HAP-1 (cell line): ENCODE data around the gene CLEC4D.
"Not testable (repeated sequence)": the region's sequence is repeated elsewhere in the genome, so short reads cannot be mapped to it uniquely, and the experiment has no call there.

Experiments
- DNase-seq, 2 experiments: peaks; one replicate each; pipeline ENCODE4 v3.0.0-alpha.2; 2016 to 2020; ENCODE audit warnings: low spot score in 2 of 2
- H3K27me3 ChIP-seq: fragments of 250-450 bp; sonication (Bioruptor Pico); 2 replicates; pipeline ENCODE4 v1.5.1; 2020; ENCODE audit warnings: low read depth, mild to moderate bottlenecking, moderate library complexity
- H3K36me3 ChIP-seq: fragments of 250-450 bp; sonication (Bioruptor Pico); replicated peaks from 2 replicates; pipeline ENCODE4 v1.5.1; 2020; ENCODE audit warnings: mild to moderate bottlenecking
- H3K4me1 ChIP-seq: fragments of 250-450 bp; sonication (Bioruptor Pico); 2 replicates; pipeline ENCODE4 v1.5.1; 2020; ENCODE audit warnings: mild to moderate bottlenecking
- H3K4me3 ChIP-seq: fragments of 250-450 bp; sonication (Bioruptor Pico); 2 replicates; pipeline ENCODE4 v1.5.1; 2020; ENCODE audit warnings: mild to moderate bottlenecking, moderate library complexity
- H3K9me3 ChIP-seq: fragments of 250-450 bp; sonication (Bioruptor Pico); 2 replicates; pipeline ENCODE4 v1.5.1; 2020; ENCODE audit warnings: mild to moderate bottlenecking, moderate library complexity
- in situ Hi-C: fragments of 300-500 bp; cut with MboI; formaldehyde crosslinking; loops from 3 replicates; pipeline ENCODE4 v1.14.3; 2020; ENCODE audit warnings: low sequenced_read_pairs, inconsistent platforms, mixed read lengths

Gene CLEC4D

DNA sequence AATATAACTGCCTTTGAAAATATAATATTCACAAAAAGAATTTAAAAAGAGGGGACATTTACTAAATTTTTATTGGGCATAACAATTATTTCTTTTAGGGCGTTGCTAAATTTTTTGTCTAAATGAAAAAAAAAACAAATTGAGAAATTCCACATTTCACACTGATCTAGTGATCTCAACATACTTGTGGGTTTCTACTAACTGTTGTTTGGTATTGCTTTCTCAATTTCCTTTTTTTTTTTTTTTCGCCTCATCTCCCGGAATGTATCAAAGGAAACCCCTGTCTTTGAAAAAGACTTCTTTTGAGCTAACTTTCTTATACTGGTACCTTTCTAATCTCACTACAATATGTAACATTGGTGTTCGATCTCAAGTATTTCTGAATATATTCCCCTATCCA is at the start of gene CLEC4D:
TSS of gene CLEC4D (plus strand) at position 248 of the 400 bp plus-strand sequence. CDS start 230 bp downstream, outside the sequence.
- Histone ChIP-seq H3K9me3 (no peaks in the 10 kb centered on the region), H3K4me1 (no peaks in the 10 kb centered on the region), H3K27me3 (peaks cover 8% of the 10 kb centered on the region; the same call in 1 of the 2 replicates), H3K4me3 (no peak within 1 kb of the TSS), H3K36me3 (no peaks in the 10 kb centered on the region)
- in situ Hi-C loops: no loop called here
- DNase-seq: no peak

DNA sequence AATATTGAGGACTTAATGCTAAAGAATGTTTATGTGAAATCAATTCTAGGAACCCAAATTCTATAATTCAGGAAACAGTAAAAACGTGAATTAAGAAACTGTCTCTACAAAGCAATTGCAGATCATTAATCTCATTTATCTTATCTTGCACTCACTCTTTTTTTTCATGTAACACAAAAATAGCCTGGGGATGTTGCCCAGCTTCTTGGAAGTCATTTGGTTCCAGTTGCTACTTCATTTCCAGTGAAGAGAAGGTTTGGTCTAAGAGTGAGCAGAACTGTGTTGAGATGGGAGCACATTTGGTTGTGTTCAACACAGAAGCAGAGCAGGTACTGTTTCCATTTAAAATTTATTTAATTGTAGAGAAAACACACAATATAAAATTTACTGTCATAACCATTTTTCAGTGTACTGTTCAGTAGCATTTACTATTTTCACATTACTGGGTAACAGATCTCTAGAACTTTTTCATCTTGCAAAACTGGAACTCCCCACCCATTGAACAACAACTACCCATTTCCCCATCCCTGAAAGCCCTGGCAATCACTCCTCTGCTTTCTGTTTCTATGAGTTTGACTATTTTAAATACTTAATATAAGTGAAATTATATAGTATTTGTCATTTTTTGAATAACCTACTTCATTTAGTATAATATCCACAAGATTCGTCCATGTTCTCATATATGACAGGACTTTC is 47.9 kb upstream of the CLEC4D start:
- Histone ChIP-seq H3K4me3 (no peak overlapping the region), H3K9me3 (no peaks in the 10 kb centered on the region), H3K36me3 (no peaks in the 10 kb centered on the region), H3K27me3 (no peaks in the 10 kb centered on the region), H3K4me1 (peaks cover 12% of the 10 kb centered on the region)
- no peak for DNase-seq
- in situ Hi-C loops: no loop called here

DNA sequence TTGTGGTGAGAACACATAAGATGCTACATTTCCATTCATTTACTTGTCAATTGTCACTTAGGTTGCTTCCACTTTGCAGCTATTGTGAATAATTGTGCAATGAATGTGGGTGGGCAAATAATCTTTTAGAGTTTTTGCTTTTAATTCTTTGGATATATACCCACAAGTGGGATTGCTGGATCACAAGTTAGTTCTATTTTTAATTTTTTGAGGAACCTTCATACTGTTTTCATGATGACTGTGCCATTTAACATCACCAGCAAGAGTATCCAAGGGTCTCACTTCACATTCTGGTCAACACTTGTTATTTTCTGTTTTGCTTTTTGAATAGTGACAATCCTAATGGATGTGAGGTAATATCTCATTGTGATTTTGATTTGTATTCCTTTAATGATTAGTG is 47.1 kb upstream of the CLEC4D start:
- no peaks in the 10 kb centered on the region for H3K36me3 ChIP-seq
- H3K4me1 ChIP-seq: peaks cover 11% of the 10 kb centered on the region
- no peaks in the 10 kb centered on the region for H3K9me3 ChIP-seq
- in situ Hi-C loops: no loop called here
- H3K4me3 ChIP-seq: no peak overlapping the region
- DNase-seq: no peak
- 0 out of 2 replicates have a peak, but pooled peaks cover 2% of the 10 kb centered on the region for H3K27me3 ChIP-seq

DNA sequence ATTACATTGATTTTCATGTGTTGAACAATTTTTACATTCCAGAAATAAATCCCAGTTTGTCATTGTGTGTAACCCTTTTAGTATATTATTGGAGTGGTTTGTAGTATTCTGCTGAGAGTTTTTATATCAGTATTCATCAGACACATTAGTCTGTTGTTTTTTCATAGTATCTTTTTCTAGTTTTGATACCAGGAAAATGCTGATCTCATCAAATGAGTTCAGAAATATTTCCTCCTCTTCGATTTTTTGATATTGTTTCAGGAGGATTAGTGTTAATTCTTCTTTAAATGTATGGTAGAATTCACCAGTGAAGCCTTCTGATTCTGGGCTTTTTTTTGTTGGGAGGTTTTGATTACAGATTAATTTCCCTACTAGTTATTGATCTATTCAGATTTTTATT is 42.2 kb upstream of the CLEC4D start:
- in situ Hi-C loops: no loop called here
- DNase-seq: no peak
- peaks cover 10% of the 10 kb centered on the region for H3K4me1 ChIP-seq
- no peaks in the 10 kb centered on the region for H3K9me3 ChIP-seq
- H3K4me3 ChIP-seq: no peak overlapping the region
- H3K27me3 ChIP-seq: 0 out of 2 replicates have a peak, but pooled peaks cover 3% of the 10 kb centered on the region
- H3K36me3 ChIP-seq: no peaks in the 10 kb centered on the region

DNA sequence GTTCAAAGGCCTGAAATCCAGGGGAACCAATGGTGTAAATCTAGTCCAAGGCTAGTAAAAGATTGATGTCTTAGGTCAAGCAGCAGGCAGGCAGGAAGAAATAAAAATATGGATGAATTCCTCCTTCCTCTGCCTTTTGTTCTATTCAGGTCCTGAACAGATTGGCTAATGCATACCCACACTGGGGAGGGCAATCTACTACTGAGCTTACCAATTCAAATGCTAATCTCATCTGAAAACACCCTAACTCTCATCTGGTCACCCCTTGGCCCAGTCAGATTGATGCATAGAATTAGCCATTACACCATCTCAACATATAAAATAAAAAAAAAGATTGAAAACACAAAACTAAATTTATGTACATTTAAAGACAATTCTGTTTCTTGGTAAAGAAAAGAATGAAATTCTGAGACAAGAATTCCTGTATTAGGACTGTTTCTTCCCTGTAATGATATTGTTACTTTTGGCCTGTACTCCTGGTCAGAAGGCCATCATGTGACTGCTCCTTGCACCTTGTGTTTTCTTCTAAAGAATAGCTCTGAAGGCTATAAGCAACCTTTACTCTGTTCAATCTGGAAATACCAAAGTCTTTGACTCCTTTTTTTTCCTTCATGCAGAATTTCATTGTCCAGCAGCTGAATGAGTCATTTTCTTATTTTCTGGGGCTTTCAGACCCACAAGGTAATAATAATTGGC is 37.6 kb upstream of the CLEC4D start:
- no peaks in the 10 kb centered on the region for H3K9me3 ChIP-seq
- 0 out of 2 replicates have a peak, but pooled peaks cover 3% of the 10 kb centered on the region for H3K27me3 ChIP-seq
- no peak overlapping the region for H3K4me3 ChIP-seq
- in situ Hi-C loops: no loop called here
- DNase-seq: peak in 1 of 2 experiments; percentile 38
- peaks cover 10% of the 10 kb centered on the region for H3K4me1 ChIP-seq
- no peaks in the 10 kb centered on the region for H3K36me3 ChIP-seq

DNA sequence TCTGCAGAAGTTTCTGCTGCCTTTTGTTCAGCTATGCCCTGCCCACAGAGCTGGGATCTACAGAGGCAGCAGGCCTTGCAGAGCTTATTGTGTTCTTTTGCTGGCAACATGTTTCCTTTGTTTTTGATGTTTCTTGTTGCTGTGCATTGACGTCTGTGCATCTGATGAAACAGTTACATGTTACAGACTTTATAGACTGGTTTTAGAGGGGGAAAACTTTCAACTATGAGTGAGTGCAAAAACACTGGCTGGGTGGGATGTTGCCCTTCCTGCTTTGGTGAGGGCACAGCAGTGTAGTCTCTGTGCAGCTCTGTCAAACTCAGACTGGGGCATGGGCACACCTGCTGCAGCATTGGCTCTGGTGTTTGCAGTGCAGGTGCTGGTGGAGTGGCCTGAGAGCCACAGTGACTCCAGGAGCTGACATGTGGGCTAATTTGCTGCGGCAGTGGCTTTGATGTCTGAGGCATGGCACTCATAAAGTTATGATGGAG is 30.7 kb upstream of the CLEC4D start:
- Histone ChIP-seq H3K4me3 (no peak overlapping the region), H3K4me1 (peaks cover 13% of the 10 kb centered on the region), H3K36me3 (no peaks in the 10 kb centered on the region), H3K27me3 (no peaks in the 10 kb centered on the region), H3K9me3 (no peaks in the 10 kb centered on the region)
- in situ Hi-C loops: no loop called here
- DNase-seq: no peak

DNA sequence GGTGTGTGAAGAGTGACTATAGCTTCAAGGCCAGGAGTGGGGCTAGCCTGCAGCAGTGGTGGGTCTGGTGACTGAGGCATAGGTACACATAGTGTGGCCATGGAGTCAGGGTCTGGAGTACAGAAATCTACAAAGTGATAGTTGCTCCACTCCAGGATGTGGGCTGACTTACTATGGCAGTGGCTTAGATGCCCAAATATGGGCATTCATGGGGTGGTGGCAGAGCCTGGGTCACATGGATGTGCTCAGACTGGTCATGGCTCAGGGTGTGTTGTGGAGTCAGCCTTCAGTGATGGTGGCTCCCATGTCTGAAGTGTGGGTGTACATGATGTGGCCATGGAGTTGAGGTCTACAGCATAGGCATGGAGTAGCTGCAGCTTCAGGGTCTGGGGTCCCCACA is 30.2 kb upstream of the CLEC4D start:
- Histone ChIP-seq H3K27me3 (no peaks in the 10 kb centered on the region), H3K9me3 (no peaks in the 10 kb centered on the region), H3K4me3 (no peak overlapping the region), H3K4me1 (peaks cover 13% of the 10 kb centered on the region), H3K36me3 (no peaks in the 10 kb centered on the region)
- in situ Hi-C loops: no loop called here
- DNase-seq: no peak

DNA sequence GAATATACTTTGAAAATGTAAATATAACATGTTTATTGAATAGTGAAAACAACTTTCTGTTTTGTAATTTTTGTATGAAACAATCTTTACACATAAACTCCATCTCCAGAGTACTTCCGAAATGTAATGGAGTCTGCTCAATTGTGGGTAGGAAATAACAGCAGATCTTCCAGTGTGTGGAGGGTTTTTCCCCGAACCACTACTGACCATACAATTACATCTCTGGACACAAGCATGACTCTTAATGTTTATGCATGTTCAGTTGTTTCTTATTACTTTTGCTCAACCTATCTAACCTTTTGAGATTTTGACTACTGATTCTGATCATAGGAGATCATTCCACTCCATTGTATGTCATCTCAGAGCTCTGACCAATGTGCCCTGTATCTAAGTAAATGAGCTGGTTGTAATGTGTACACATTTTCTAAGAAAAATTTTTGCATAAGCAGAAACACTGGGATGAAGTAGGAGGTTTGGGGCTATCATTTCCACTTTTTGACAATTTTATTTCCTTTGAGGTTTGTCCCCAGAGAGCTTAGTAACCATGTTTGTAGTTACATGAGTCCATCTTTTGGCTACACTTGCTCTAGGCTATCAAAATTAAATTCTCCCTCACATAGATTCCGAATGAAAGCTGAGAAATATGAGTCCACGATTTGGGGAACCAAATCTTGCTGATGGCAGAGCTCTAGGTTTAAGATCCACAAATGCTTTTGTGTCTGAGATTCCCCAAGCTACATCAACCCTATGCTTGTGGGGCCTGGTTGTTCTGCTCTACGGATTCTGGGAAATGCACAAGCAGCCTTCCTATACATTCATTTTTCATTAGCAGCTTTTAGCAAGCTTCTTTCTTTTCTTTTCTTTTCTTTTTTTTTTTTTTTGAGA is 21.4 kb upstream of the CLEC4D start:
- H3K36me3 ChIP-seq: no peaks in the 10 kb centered on the region
- H3K9me3 ChIP-seq: no peaks in the 10 kb centered on the region
- in situ Hi-C loops: no loop called here
- no peaks in the 10 kb centered on the region for H3K27me3 ChIP-seq
- H3K4me3 ChIP-seq: no peak overlapping the region
- peaks cover 10% of the 10 kb centered on the region for H3K4me1 ChIP-seq
- DNase-seq: no peak

DNA sequence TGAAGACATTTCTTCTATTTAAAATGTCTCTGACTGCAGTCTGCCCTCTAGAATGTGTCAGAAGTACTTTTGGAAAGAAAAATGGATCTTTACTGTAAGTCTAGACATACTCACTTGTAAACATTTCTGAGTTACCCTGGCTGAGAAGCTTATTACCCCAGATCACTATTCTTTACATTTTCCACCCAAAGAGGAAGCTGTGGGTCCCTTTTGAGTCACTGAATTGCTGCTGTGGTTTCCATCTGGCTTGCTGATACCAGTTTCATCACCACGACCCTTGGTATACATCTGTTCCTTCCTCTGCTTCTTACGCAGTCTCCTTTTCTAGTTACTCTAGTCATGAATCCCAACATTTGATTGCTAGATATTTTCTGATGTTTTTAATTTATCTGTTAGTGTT is 20.2 kb upstream of the CLEC4D start:
- Histone ChIP-seq H3K4me3 (no peak overlapping the region), H3K27me3 (no peaks in the 10 kb centered on the region), H3K36me3 (no peaks in the 10 kb centered on the region), H3K4me1 (peaks cover 13% of the 10 kb centered on the region), H3K9me3 (no peaks in the 10 kb centered on the region)
- in situ Hi-C loops: no loop called here
- DNase-seq: no peak

DNA sequence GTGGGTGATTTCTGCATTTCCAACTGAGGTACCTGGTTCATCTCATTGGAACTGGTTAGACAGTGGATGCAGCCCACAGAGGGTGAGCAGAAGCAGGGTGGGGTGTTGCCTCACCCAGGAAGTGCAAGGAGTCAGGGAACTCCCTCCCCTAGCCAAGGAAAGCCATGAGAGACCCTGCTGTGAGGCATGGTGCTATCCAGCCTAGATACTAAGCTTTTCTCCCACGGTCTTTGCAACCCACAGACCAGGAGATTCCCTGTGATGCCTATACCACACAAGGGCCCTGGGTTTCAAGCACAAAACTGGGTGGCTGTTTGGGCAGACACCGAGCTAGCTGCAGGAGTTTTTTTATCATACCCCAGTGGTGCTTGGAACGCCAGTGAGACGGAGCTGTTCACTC is 17.6 kb upstream of the CLEC4D start:
- H3K36me3 ChIP-seq, in situ Hi-C loops, H3K4me3 ChIP-seq, DNase-seq, H3K27me3 ChIP-seq, H3K9me3 ChIP-seq: not testable (repeated sequence)
- peaks cover 13% of the 10 kb centered on the region for H3K4me1 ChIP-seq

DNA sequence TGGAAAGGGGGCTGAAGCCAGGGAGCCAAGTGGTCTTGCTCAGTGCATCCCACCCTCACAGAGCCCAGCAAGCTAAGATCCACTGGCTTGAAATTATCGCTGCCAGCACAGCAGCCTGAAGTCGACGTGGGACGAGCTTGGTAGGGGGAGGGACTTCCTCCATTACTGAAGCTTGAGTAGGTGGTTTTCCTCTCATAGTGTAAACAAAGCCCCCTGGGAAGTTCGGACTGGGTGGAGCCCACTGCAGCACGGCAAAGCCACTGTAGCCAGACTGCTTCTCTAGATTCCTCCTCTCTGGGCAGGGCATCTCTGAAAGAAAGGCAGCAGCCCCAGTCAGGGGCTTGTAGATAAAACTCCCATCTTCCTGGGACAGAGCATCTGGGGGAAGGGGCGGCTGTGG is 17.2 kb upstream of the CLEC4D start:
- H3K27me3 ChIP-seq, H3K9me3 ChIP-seq, H3K36me3 ChIP-seq, in situ Hi-C loops, H3K4me3 ChIP-seq: not testable (repeated sequence)
- peak; percentile 28 to 60 for DNase-seq
- peaks cover 13% of the 10 kb centered on the region for H3K4me1 ChIP-seq

DNA sequence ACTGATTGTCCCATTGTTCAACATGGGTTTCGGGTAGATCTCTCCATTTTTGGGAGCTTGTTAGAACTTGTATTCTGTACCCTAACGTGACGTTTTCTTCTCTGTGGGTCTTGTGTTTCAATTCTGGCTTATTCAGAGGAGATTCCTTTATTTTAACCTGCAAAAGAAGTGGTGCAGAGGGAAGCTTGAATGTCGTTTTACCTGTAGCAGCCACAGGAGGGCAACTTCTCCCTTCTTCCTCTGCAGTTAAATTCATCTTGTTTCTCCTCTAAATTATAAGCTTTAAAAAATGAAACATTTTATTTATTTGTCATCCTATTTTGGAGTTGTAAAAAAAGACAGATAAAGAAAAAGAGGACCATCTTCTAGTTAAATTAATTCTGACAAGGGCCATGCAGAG is 13.7 kb upstream of the CLEC4D start:
- in situ Hi-C loops: no loop called here
- no peaks in the 10 kb centered on the region for H3K27me3 ChIP-seq
- peaks cover 13% of the 10 kb centered on the region for H3K4me1 ChIP-seq
- no peaks in the 10 kb centered on the region for H3K9me3 ChIP-seq
- no peaks in the 10 kb centered on the region for H3K36me3 ChIP-seq
- H3K4me3 ChIP-seq: no peak overlapping the region
- DNase-seq: no peak

DNA sequence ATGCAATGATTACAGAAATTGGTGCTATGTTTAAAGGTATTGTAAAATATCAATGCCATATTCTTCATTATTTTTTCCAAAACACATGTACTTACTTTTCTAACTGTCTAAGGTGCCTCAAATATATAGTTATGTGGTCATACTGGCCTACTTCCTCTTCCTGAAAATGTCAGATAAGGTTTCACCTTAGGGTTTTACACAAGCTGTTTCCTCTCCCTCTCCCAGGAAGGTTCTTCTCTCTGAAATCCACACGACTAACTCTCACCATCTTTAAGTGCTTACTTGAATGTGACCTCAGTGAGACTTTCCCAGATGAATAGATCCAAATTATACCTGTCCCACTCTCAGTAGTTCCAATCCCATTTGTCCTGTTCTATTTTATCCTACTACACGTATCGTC is 11.6 kb upstream of the CLEC4D start:
- Histone ChIP-seq H3K9me3 (no peaks in the 10 kb centered on the region), H3K4me1 (peaks cover 5% of the 10 kb centered on the region), H3K27me3 (no peaks in the 10 kb centered on the region), H3K36me3 (no peaks in the 10 kb centered on the region), H3K4me3 (no peak overlapping the region)
- in situ Hi-C loops: no loop called here
- no peak for DNase-seq

DNA sequence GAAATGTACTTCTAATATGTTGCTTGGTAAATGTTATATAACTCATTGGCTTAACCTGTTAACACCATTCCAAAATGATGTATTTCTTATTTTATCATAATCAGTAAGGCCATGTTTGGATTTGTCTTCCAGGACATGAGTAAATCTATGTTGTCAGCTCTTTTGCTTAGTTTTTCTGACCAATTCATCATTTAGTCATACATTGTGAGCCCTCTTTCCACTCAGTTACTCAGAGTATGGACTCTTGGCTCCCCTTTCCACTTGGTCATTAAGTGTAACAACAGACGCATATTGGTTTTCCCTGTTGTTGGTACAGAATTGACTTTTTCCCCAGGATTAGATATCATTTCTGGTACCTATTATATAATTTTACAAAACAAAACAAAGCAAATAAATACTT is 9.0 kb upstream of the CLEC4D start:
- H3K27me3 ChIP-seq: no peaks in the 10 kb centered on the region
- no peaks in the 10 kb centered on the region for H3K9me3 ChIP-seq
- no peak overlapping the region for H3K4me3 ChIP-seq
- no peaks in the 10 kb centered on the region for H3K4me1 ChIP-seq
- no peaks in the 10 kb centered on the region for H3K36me3 ChIP-seq
- no peak for DNase-seq
- in situ Hi-C loops: no loop called here
